ENCODE data around the gene CDK11A. TPM values are rescaled to one million over a fixed set of nuclear protein-coding genes. Genes with fewer than 3 reads are reported as not detected.

The CDK11A gene
- polyA plus RNA-seq, 1 of the 3 experiments (the other 2 are of a cell fraction), result 24.0 TPM

- no peaks in the 10 kb centered on the region for H4K20me1 ChIP-seq (ENCODE audit: insufficient read depth)
- POLR2A ChIA-PET, result no interaction called here
Observed at GRCh38 chr1:1670866-1671265, 53.3 kb downstream of the CDK11A start.

GRCh38 chr1:1669468-1670440 lies 54.4 kb downstream of the CDK11A start:
- CTCF ChIA-PET, result no interaction called here
- H3K9me2 ChIP-seq, result no peaks in the 10 kb centered on the region

More at GRCh38 chr1:1670866-1671265, 53.3 kb downstream of the CDK11A start:
- H3K9ac ChIP-seq, result no peak overlapping the region
- no peak for TF ChIP-seq RAD21 (IDR thresholded peaks at IDR 0.05; ENCODE audit: low read length)
- TF ChIP-seq, protein P1, sequence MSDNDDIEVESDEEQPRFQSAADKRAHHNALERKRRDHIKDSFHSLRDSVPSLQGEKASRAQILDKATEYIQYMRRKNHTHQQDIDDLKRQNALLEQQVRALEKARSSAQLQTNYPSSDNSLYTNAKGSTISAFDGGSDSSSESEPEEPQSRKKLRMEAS (IDR thresholded peaks at IDR 0.05; ENCODE audit: low read depth), result no peak
- no peaks in the 10 kb centered on the region for H3K27me3 ChIP-seq (ENCODE audit: insufficient read depth)
- no peak for DNase-seq
- no peak overlapping the region for H3K4me3 ChIP-seq (ENCODE audit: low read depth in 2 of 2, low read length in 1 of 2)
- H3K9me2 ChIP-seq, result no peaks in the 10 kb centered on the region
- peaks cover 0 to 34% of the 10 kb centered on the region in 2 experiments for H3K36me3 ChIP-seq (replicated peaks in 1 of 2; ENCODE audit: control insufficient read depth in 1 of 2, insufficient read depth in 2 of 2, low read length in 1 of 2)
- no peak overlapping the region for H2AFZ ChIP-seq (ENCODE audit: low read depth)
- no peaks in the 10 kb centered on the region for H3F3A ChIP-seq (replicated peaks; ENCODE audit: insufficient read depth)
- H3K79me2 ChIP-seq (ENCODE audit: insufficient read depth), result no peaks in the 10 kb centered on the region
- WGBS (ENCODE audit: low lambda C conversion rate), result 95% methylated on average over 21 of the region's 24 CpGs
- H3K27ac ChIP-seq (ENCODE audit: low read depth in 2 of 2, low read length in 1 of 2), result no peak overlapping the region
- CTCF ChIA-PET, result no interaction called here
- H3K9me3 ChIP-seq, result no peaks in the 10 kb centered on the region
- H3K4me1 ChIP-seq (ENCODE audit: control insufficient read depth in 1 of 2, insufficient read depth in 2 of 2, low read depth in 1 of 2, low read length in 1 of 2), result no peaks in the 10 kb centered on the region; a peak in 1 of 4 replicates
- H3K4me2 ChIP-seq, result no peak overlapping the region

GRCh38 chr1:1666526-1666925 lies 57.6 kb downstream of the CDK11A start:
- H3K27ac ChIP-seq (ENCODE audit: low read depth in 2 of 2, low read length in 1 of 2), result no peak overlapping the region
- H4K20me1 ChIP-seq (ENCODE audit: insufficient read depth), result no peaks in the 10 kb centered on the region
- H3K27me3 ChIP-seq (ENCODE audit: insufficient read depth), result no peaks in the 10 kb centered on the region
- ChIA-PET POLR2A (no interaction called here), CTCF (interaction anchor here (1.1 to 1.6 kb wide), 4 partner anchors 10 to 52 kb away, joined by 3 to 7 read pairs (median 4); no protein-coding TSS in a partner anchor)
- peaks cover 0 to 37% of the 10 kb centered on the region in 2 experiments for H3K36me3 ChIP-seq (replicated peaks in 1 of 2; ENCODE audit: control insufficient read depth in 1 of 2, insufficient read depth in 2 of 2, low read length in 1 of 2)
- H3K4me3 ChIP-seq (ENCODE audit: low read depth in 2 of 2, low read length in 1 of 2), result no peak overlapping the region
- 100% methylated on average over 3 of the region's 15 CpGs for WGBS (ENCODE audit: low lambda C conversion rate)
- no peak overlapping the region for H2AFZ ChIP-seq (ENCODE audit: low read depth)
- no peaks in the 10 kb centered on the region; a peak in 1 of 4 replicates for H3K4me1 ChIP-seq (ENCODE audit: control insufficient read depth in 1 of 2, insufficient read depth in 2 of 2, low read depth in 1 of 2, low read length in 1 of 2)
- no peaks in the 10 kb centered on the region for H3K9me2 ChIP-seq
- no peaks in the 10 kb centered on the region for H3K9me3 ChIP-seq
- H3F3A ChIP-seq (replicated peaks; ENCODE audit: insufficient read depth), result peaks cover 5% of the 10 kb centered on the region
- H3K79me2 ChIP-seq (ENCODE audit: insufficient read depth), result no peaks in the 10 kb centered on the region
- DNase-seq, result no peak
- H3K9ac ChIP-seq, result no peak overlapping the region
- H3K4me2 ChIP-seq, result no peak overlapping the region
- TF ChIP-seq, protein P2, sequence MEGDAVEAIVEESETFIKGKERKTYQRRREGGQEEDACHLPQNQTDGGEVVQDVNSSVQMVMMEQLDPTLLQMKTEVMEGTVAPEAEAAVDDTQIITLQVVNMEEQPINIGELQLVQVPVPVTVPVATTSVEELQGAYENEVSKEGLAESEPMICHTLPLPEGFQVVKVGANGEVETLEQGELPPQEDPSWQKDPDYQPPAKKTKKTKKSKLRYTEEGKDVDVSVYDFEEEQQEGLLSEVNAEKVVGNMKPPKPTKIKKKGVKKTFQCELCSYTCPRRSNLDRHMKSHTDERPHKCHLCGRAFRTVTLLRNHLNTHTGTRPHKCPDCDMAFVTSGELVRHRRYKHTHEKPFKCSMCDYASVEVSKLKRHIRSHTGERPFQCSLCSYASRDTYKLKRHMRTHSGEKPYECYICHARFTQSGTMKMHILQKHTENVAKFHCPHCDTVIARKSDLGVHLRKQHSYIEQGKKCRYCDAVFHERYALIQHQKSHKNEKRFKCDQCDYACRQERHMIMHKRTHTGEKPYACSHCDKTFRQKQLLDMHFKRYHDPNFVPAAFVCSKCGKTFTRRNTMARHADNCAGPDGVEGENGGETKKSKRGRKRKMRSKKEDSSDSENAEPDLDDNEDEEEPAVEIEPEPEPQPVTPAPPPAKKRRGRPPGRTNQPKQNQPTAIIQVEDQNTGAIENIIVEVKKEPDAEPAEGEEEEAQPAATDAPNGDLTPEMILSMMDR (IDR thresholded peaks at IDR 0.05), result no peak
- TF ChIP-seq GATA2 (CRISPR knock-in tag; IDR thresholded peaks at IDR 0.05), result no peak
- no peak for TF ChIP-seq REST (IDR thresholded peaks at IDR 0.05; ENCODE audit: low read depth, low read length)
- no peak for TF ChIP-seq YY1 (IDR thresholded peaks at IDR 0.05; ENCODE audit: low read depth)
- TF ChIP-seq, protein P1 (IDR thresholded peaks at IDR 0.05; ENCODE audit: low read depth), result no peak
- no peak for TF ChIP-seq EP300 (IDR thresholded peaks at IDR 0.05; ENCODE audit: borderline replicate concordance in 1 of 2, low read depth in 1 of 2, low read length in 1 of 2)
- no peak for TF ChIP-seq JUND (IDR thresholded peaks at IDR 0.05)

More at GRCh38 chr1:1669468-1670440, 54.4 kb downstream of the CDK11A start:
- Histone ChIP-seq H3F3A (replicated peaks; ENCODE audit: insufficient read depth) (no peaks in the 10 kb centered on the region), H3K4me3 (ENCODE audit: low read depth in 2 of 2, low read length in 1 of 2) (no peak overlapping the region), H3K79me2 (ENCODE audit: insufficient read depth) (no peaks in the 10 kb centered on the region), H3K9me3 (no peaks in the 10 kb centered on the region), H4K20me1 (ENCODE audit: insufficient read depth) (no peaks in the 10 kb centered on the region), H3K9ac (no peak overlapping the region), H3K4me1 (ENCODE audit: control insufficient read depth in 1 of 2, insufficient read depth in 2 of 2, low read depth in 1 of 2, low read length in 1 of 2) (no peaks in the 10 kb centered on the region; a peak in 1 of 4 replicates), H3K27me3 (ENCODE audit: insufficient read depth) (no peaks in the 10 kb centered on the region), H3K4me2 (no peak overlapping the region), H3K36me3 (replicated peaks in 1 of 2; ENCODE audit: control insufficient read depth in 1 of 2, insufficient read depth in 2 of 2, low read length in 1 of 2) (peaks cover 0 to 45% of the 10 kb centered on the region in 2 experiments), H2AFZ (ENCODE audit: low read depth) (no peak overlapping the region), H3K27ac (ENCODE audit: low read depth in 2 of 2, low read length in 1 of 2) (no peak overlapping the region)
- DNase-seq, result peak; percentile 11
- 92% methylated on average over 28 of the region's 43 CpGs for WGBS (ENCODE audit: low lambda C conversion rate)
- no peak for TF ChIP-seq SMC3 (IDR thresholded peaks at IDR 0.05; ENCODE audit: low read depth, low read length)
- no peak for TF ChIP-seq FOXM1 (IDR thresholded peaks at IDR 0.05; ENCODE audit: low read depth)
- no peak for TF ChIP-seq NFIC (IDR thresholded peaks at IDR 0.05; ENCODE audit: borderline replicate concordance)
- TF ChIP-seq MXI1 (IDR thresholded peaks at IDR 0.05; ENCODE audit: low read depth, low read length), result no peak
- TF ChIP-seq, protein P3, sequence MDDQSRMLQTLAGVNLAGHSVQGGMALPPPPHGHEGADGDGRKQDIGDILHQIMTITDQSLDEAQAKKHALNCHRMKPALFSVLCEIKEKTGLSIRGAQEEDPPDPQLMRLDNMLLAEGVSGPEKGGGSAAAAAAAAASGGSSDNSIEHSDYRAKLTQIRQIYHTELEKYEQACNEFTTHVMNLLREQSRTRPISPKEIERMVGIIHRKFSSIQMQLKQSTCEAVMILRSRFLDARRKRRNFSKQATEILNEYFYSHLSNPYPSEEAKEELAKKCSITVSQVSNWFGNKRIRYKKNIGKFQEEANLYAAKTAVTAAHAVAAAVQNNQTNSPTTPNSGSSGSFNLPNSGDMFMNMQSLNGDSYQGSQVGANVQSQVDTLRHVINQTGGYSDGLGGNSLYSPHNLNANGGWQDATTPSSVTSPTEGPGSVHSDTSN (IDR thresholded peaks at IDR 0.05), result no peak
- no peak for TF ChIP-seq EZH2phosphoT487 (IDR thresholded peaks at IDR 0.05; ENCODE audit: borderline replicate concordance, low read depth)
- no peak for TF ChIP-seq MEF2A (IDR thresholded peaks at IDR 0.05; ENCODE audit: borderline replicate concordance, low read depth)
- no peak for TF ChIP-seq RCOR1 (IDR thresholded peaks at IDR 0.05; ENCODE audit: low read length)
- POLR2A ChIA-PET, result no interaction called here

All from SK-N-SH (cell line).